ENCODE results near the gene NAA35.

DNA sequence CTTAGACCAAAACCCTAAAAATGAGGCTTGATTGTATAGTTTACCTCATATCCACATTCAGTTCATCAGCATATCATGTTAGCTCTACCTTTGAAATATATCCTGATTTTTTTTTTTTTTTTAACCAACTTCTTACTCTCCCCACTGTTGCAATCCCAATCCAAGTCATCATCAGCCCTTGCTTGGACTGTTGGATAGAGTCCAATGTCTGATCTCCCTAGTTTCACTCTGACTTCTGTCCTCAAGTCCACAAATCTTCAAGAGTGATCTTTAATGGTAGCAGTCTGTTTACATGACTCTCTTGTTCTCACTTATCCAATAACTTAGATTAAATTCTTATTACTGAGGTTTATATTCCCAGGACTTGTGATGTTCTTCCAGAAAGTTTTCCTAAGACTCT lies 30.8 kb downstream of the NAA35 start:
- TF ChIP-seq, protein P1, sequence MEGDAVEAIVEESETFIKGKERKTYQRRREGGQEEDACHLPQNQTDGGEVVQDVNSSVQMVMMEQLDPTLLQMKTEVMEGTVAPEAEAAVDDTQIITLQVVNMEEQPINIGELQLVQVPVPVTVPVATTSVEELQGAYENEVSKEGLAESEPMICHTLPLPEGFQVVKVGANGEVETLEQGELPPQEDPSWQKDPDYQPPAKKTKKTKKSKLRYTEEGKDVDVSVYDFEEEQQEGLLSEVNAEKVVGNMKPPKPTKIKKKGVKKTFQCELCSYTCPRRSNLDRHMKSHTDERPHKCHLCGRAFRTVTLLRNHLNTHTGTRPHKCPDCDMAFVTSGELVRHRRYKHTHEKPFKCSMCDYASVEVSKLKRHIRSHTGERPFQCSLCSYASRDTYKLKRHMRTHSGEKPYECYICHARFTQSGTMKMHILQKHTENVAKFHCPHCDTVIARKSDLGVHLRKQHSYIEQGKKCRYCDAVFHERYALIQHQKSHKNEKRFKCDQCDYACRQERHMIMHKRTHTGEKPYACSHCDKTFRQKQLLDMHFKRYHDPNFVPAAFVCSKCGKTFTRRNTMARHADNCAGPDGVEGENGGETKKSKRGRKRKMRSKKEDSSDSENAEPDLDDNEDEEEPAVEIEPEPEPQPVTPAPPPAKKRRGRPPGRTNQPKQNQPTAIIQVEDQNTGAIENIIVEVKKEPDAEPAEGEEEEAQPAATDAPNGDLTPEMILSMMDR (IDR thresholded peaks at IDR 0.05; ENCODE audit: poor library complexity), result no peak
- no peak for TF ChIP-seq EZH2 (IDR thresholded peaks at IDR 0.05; ENCODE audit: borderline replicate concordance)
